Measurements from ENCODE around the gene ZNF296. TPM values are rescaled to one million over a fixed set of nuclear protein-coding genes. Genes with fewer than 3 reads are reported as not detected.

ZNF296 gene
- total and polyA plus RNA-seq, 2 of the 8 experiments (the other 6 are each of a cell fraction or from before 2014, with no cell fraction given), result 2.7 to 7.5 TPM

DNA sequence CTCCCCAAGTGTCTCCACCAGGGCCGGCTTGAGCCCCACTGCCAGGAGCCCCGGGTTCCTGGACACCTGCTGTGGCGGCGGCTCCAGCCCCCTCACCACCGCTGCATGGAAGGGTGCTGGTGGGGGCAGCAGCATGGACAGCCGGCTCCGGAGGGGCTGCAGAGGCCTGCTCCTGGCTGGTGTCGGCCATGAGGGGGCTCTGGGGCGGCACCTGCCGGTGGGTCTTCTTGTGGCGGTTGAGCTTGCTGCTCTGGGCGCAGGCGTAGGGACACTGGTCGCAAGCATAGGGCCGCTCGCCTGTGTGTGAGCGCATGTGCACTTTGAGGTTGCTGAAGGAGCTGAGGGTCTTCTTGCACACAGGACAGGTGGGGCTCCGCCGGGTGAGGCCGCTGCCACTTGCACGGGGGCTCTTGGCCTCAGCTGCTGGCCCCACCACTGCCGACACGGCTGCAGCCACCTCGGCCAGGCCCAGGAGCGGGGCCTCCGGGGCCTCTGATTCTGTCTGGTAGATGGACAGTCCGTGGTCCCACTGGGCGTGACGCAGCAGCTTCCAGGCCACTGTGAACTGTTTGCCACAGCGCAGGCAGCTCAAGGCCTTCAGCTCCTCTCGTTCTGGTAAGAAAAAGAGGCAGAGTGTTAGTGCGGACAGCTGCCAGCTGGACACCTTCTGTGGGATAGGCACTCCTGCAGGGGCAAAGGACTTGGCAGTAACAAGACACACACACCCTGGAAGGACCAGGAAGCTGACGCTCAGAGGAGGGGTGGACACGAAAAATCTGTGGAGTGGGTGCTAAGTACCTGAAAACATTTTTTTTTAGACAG lies 4.1 kb downstream of the ZNF296 start (continued):
- TF ChIP-seq BRCA1 (IDR thresholded peaks at IDR 0.05; ENCODE audit: low read depth, low read length), result no peak

All from H1 (cell line).